GM12878 (cell line): ENCODE data around the gene LANCL2. TPM values are rescaled to one million over a fixed set of nuclear protein-coding genes. Genes with fewer than 3 reads are reported as not detected.

ENCODE experiments used
- ATAC-seq: fragments of 200-7000 bp; cut with Tn5 transposase; 3 replicates; pipeline ENCODE4 v1.9.1; 2020; ENCODE audit warnings: mild to moderate bottlenecking, moderate library complexity
- BruUV-seq: library from RNA; stranded (reverse); fragments of 400-500 nt; replicated peaks from 2 replicates; lab custom pipeline; 2021; lab: Mats Ljungman, UMichigan
- CTCF ChIA-PET: fragments of 300-600 bp; sonication (Branson Sonifier 250); formaldehyde crosslinking; extraction: SDS; loops from one replicate; lab custom pipeline; 2021; ENCODE audit warnings: inconsistent platforms; lab: Yijun Ruan, JAX
- POLR2A ChIA-PET: fragments of 350-600 bp; formaldehyde crosslinking; extraction: SDS; loops from one replicate; lab custom pipeline; 2021; ENCODE audit warnings: inconsistent platforms; lab: Charles Lee
- RAD21 ChIA-PET: fragments of 300-600 bp; sonication (Branson Sonifier 250); formaldehyde crosslinking; loops from one replicate; lab custom pipeline; 2023; ENCODE audit warnings: antibody characterized with exemption; ENCODE audit not compliant: unreplicated experiment; lab: Charles Lee
- SMC1A ChIA-PET: fragments of 300-600 bp; sonication (Branson Sonifier 250); formaldehyde crosslinking; loops from one replicate; lab custom pipeline; 2023; ENCODE audit not compliant: unreplicated experiment, uncharacterized antibody; lab: Charles Lee
- DNase-seq: peaks from one replicate; pipeline ENCODE4 v3.0.0-alpha.2; 2011; ENCODE audit warnings: low read depth, low spot score
- FAIRE-seq: peaks from 3 replicates; lab custom pipeline; 2011; peaks lifted over from hg19 to GRCh38; lab: Jason Lieb, UNC
- H2AFZ ChIP-seq: 2 replicates; pipeline ENCODE4 v1.6.0; 2011; ENCODE audit warnings: low read depth, low read length, control low read depth; ENCODE audit not compliant: control insufficient read depth
- H3K27ac ChIP-seq: 2 replicates; pipeline ENCODE4 v1.5.1; 2011; ENCODE audit warnings: control low read depth; ENCODE audit not compliant: control insufficient read depth, insufficient read depth
- H3K27me3 ChIP-seq, 2 experiments: replicated peaks in 1 of 2; 2 replicates each; pipeline versions ENCODE4 v1.6.0 to v1.6.1; 2011; ENCODE audit warnings: low read length in 1 of 2; ENCODE audit not compliant: control insufficient read depth in 2 of 2, insufficient read depth in 2 of 2
- H3K36me3 ChIP-seq, 2 experiments: 2 replicates each; pipeline ENCODE4 v1.5.1; 2011; ENCODE audit warnings: low read length in 1 of 2; ENCODE audit not compliant: control insufficient read depth in 2 of 2, insufficient read depth in 2 of 2
- H3K4me1 ChIP-seq: 2 replicates; pipeline ENCODE4 v1.6.1; 2011; ENCODE audit warnings: mild to moderate bottlenecking, low read length, moderate library complexity, mixed read lengths; ENCODE audit not compliant: control insufficient read depth, insufficient read depth
- H3K4me2 ChIP-seq: 2 replicates; pipeline ENCODE4 v1.6.0; 2011; ENCODE audit warnings: control low read depth; ENCODE audit not compliant: control insufficient read depth, insufficient read depth
- H3K4me3 ChIP-seq: fragments of 200-600 bp; sonication (generic); 2 replicates; pipeline ENCODE4 v1.5.1; 2016
- H3K79me2 ChIP-seq: 2 replicates; pipeline ENCODE4 v1.6.0; 2011; ENCODE audit warnings: low read length; ENCODE audit not compliant: control insufficient read depth, insufficient read depth
- H3K9ac ChIP-seq: 2 replicates; pipeline ENCODE4 v1.8.0; 2011; ENCODE audit warnings: low read length, control low read depth, mixed read lengths; ENCODE audit not compliant: control insufficient read depth, insufficient read depth
- H3K9me3 ChIP-seq: replicated peaks from 3 replicates; pipeline ENCODE4 v1.5.1; 2011; ENCODE audit warnings: mild to moderate bottlenecking, low read length; ENCODE audit not compliant: control insufficient read depth, insufficient read depth
- H4K20me1 ChIP-seq: 2 replicates; pipeline ENCODE4 v1.6.0; 2011; ENCODE audit not compliant: control insufficient read depth, insufficient read depth
- BACH1 ChIP-seq: fragments of 450-650 bp; IDR thresholded peaks from 2 replicates; pipeline ENCODE4 v1.6.1; 2017; ENCODE audit warnings: mild to moderate bottlenecking, borderline replicate concordance
- BHLHE40 ChIP-seq, 2 experiments: fragments of 450-650 bp in 1 of 2; IDR thresholded peaks; 2 replicates each; pipeline ENCODE4 v1.6.1; 2011 to 2017; ENCODE audit warnings: low read depth in 2 of 2, borderline replicate concordance in 1 of 2, improper control_type of control experiment in 1 of 2, low read length in 1 of 2, mild to moderate bottlenecking in 1 of 2
- CHD4 ChIP-seq: fragments of 200-600 bp; sonication (generic); IDR thresholded peaks from 2 replicates; pipeline ENCODE4 v1.6.1; 2016; ENCODE audit warnings: mild to moderate bottlenecking
- EP300 ChIP-seq, 2 experiments: fragments of 150-350 bp in 1 of 2; IDR thresholded peaks; 2 replicates each; pipeline ENCODE4 v1.6.1; 2011 to 2012; ENCODE audit warnings: low read depth in 2 of 2, low read length in 2 of 2, borderline replicate concordance in 1 of 2, improper control_type of control experiment in 1 of 2, inconsistent platforms in 1 of 2; ENCODE audit not compliant: control insufficient read depth in 1 of 2
- KAT2A ChIP-seq: conservative IDR thresholded peaks from 2 replicates; pipeline ENCODE4 v1.6.1; 2011; ENCODE audit warnings: low read depth, low read length; ENCODE audit not compliant: control insufficient read depth
- LARP7 ChIP-seq: fragments of 450-650 bp; IDR thresholded peaks from 2 replicates; pipeline ENCODE4 v1.6.1; 2017; ENCODE audit warnings: mild to moderate bottlenecking
- PAX8 ChIP-seq: fragments of 450-650 bp; IDR thresholded peaks from 2 replicates; pipeline ENCODE4 v1.6.1; 2017; ENCODE audit warnings: mild to moderate bottlenecking, moderate library complexity
- SUZ12 ChIP-seq: fragments of 200-600 bp; sonication (generic); IDR thresholded peaks from one replicate; pipeline ENCODE4 v1.6.1; 2018; ENCODE audit warnings: antibody characterized with exemption, mild to moderate bottlenecking; ENCODE audit not compliant: unreplicated experiment
- YY1 ChIP-seq: IDR thresholded peaks from 2 replicates; pipeline ENCODE4 v1.6.1; 2011; ENCODE audit warnings: low read depth, mild to moderate bottlenecking, low read length
- WGBS: methylation state at CpG from one replicate; pipeline ENCODE4 v1.1.6; 2016; ENCODE audit warnings: low lambda C conversion rate; ENCODE audit not compliant: insufficient replicate concordance, insufficient coverage; ENCODE audit errors: missing lambda C conversion rate; 5-methylcytosine and 5-hydroxymethylcytosine counted together
- in situ Hi-C: fragments of 300-500 bp; cut with MboI; formaldehyde crosslinking; loops from 9 replicates; pipeline ENCODE4 v1.14.3; 2018; ENCODE audit warnings: mixed read lengths
- intact Hi-C: fragments of 100-400 bp; cut with micrococcal nuclease; formaldehyde crosslinking; loops from one replicate; pipeline ENCODE4 v1.14.2; 2022; ENCODE audit not compliant: unreplicated experiment
- polyA plus RNA-seq, 11 experiments: library from polyadenylated mRNA; depleted of rRNA in 4 of 11; unstranded in 6 of 11; stranded (reverse) in 5 of 11; fragments of >200 nt; fragmentation: Nextera tagmentation in 4 of 11; fragmentation: Illumina TruSeq in 1 of 11; extraction: Ambion mirVana in 4 of 11; extraction: Trizol in 1 of 11; gene quantifications; 1 replicate in 1 of 11; 2 replicates in 10 of 11; pipeline versions ENCODE4 v1.2.1 to v1.2.3, GENCODE V29; 2011 to 2016; ENCODE audit warnings: inconsistent platforms in 2 of 11, missing spikeins in 2 of 11, low read depth in 1 of 11
- total RNA-seq, 4 experiments: library from RNA; depleted of rRNA in 3 of 4; stranded (reverse); fragments of >200 nt in 3 of 4; fragmentation: Illumina TruSeq in 1 of 4; extraction: Trizol in 1 of 4; gene quantifications; 2 replicates each; pipeline versions ENCODE4 v1.2.1 to v1.2.3, GENCODE V29; 2013 to 2021
- TF ChIP-seq, protein P1 (sequence below): IDR thresholded peaks from 2 replicates; pipeline ENCODE4 v1.6.1; 2011; ENCODE audit warnings: borderline replicate concordance, low read depth, mild to moderate bottlenecking, moderate library complexity, low read length; ENCODE audit not compliant: insufficient read depth, poor library complexity, severe bottlenecking
- TF ChIP-seq, protein P2 (sequence below): fragments of 450-650 bp; formaldehyde crosslinking; IDR thresholded peaks from 2 replicates; pipeline ENCODE4 v1.4.0; 2022; ENCODE audit warnings: mild to moderate bottlenecking, moderate library complexity
- TF ChIP-seq, protein P3 (sequence below): IDR thresholded peaks from 2 replicates; pipeline ENCODE4 v1.6.1; 2012; ENCODE audit warnings: low read depth, low read length, improper control_type of control experiment
- TF ChIP-seq, protein P4 (sequence below): fragments of 450-650 bp; conservative IDR thresholded peaks from 2 replicates; pipeline ENCODE4 v1.6.1; 2017; ENCODE audit warnings: mild to moderate bottlenecking, moderate library complexity

The LANCL2 gene
- total and polyA plus RNA-seq, 10 of the 15 experiments (the other 5 are each of a cell fraction or from before 2014, with no cell fraction given) = 8.1 to 28.6 (median 16.4) TPM

DNA sequence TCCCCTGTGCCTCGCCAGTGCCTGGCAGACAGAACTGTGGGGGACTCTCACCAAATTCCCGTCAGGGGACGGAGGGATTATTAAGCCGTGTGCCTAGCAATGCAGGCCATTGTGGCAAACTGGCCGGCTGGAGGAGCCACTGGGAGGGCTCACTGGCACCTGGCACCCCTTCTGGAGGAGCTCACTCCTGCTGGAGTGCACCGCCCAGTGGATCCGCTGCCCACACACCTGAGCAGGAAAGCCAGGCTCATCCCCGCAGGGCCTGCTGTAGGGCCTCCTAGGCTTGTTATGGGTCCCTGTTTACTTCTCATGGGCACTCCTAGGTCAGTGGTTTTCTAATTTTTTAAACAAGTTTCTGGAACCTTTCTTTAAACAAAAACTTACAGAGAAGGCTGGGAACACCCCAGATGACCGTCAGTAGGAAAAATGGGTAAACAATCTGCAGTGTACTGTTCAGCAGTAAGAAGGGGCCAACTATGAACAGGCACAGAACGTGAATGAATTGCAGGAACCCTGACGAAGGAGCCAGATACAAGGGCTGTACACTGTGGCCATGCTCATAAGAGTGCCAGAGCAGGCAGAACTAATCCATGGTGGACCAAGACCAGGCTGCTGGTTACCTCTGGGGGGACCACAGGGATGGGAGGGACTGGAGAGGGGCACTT, 64.8 kb downstream of the LANCL2 start:
- Histone ChIP-seq H2AFZ (no peak overlapping the region), H3K4me2 (no peak overlapping the region), H3K27ac (no peak overlapping the region), H3K79me2 (no peaks in the 10 kb centered on the region), H3K36me3 (peaks cover 4 to 12% of the 10 kb centered on the region in 2 experiments; a peak in 3 of 4 replicates), H3K9me3 (no peaks in the 10 kb centered on the region), H3K9ac (no peak overlapping the region), H3K4me1 (no peaks in the 10 kb centered on the region), H3K4me3 (no peak overlapping the region), H3K27me3 (no peaks in the 10 kb centered on the region), H4K20me1 (no peaks in the 10 kb centered on the region)
- in situ Hi-C loops (no loop called here), intact Hi-C loops (loop anchor here (5.0 kb wide), 2 partner anchors 87 to 167 kb away; no protein-coding TSS in a partner anchor)
- ChIA-PET CTCF (interaction anchor here (3.0 kb wide), 1 partner anchor 150 kb away, joined by 11 read pairs; no protein-coding TSS in a partner anchor), SMC1A (no interaction called here), RAD21 (no interaction called here), POLR2A (no interaction called here)
- DNase-seq (no peak), FAIRE-seq (no peak), ATAC-seq (no peak)
- TF ChIP-seq, protein P1, sequence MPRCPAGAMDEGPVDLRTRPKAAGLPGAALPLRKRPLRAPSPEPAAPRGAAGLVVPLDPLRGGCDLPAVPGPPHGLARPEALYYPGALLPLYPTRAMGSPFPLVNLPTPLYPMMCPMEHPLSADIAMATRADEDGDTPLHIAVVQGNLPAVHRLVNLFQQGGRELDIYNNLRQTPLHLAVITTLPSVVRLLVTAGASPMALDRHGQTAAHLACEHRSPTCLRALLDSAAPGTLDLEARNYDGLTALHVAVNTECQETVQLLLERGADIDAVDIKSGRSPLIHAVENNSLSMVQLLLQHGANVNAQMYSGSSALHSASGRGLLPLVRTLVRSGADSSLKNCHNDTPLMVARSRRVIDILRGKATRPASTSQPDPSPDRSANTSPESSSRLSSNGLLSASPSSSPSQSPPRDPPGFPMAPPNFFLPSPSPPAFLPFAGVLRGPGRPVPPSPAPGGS = no peak
- TF ChIP-seq LARP7 = no peak
- TF ChIP-seq PAX8 = no peak
- TF ChIP-seq CHD4 = no peak
- TF ChIP-seq YY1 = no peak
- TF ChIP-seq, protein P2, sequence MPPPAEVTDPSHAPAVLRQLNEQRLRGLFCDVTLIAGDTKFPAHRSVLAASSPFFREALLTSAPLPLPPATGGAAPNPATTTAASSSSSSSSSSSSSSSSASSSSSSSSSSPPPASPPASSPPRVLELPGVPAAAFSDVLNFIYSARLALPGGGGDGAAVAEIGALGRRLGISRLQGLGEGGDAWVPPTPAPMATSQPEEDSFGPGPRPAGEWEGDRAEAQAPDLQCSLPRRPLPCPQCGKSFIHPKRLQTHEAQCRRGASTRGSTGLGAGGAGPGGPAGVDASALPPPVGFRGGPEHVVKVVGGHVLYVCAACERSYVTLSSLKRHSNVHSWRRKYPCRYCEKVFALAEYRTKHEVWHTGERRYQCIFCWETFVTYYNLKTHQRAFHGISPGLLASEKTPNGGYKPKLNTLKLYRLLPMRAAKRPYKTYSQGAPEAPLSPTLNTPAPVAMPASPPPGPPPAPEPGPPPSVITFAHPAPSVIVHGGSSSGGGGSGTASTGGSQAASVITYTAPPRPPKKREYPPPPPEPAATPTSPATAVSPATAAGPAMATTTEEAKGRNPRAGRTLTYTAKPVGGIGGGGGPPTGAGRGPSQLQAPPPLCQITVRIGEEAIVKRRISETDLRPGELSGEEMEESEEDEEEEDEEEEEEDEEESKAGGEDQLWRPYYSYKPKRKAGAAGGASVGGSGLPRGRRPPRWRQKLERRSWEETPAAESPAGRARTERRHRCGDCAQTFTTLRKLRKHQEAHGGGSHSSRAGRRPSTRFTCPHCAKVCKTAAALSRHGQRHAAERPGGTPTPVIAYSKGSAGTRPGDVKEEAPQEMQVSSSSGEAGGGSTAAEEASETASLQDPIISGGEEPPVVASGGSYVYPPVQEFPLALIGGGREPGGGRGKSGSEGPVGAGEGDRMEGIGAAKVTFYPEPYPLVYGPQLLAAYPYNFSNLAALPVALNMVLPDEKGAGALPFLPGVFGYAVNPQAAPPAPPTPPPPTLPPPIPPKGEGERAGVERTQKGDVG = no peak
- TF ChIP-seq BHLHE40 (IDR thresholded peaks at IDR 0.05; ENCODE audit: borderline replicate concordance in 1 of 2, low read depth in 2 of 2, low read length in 1 of 2) = no peak
- TF ChIP-seq, protein P3, sequence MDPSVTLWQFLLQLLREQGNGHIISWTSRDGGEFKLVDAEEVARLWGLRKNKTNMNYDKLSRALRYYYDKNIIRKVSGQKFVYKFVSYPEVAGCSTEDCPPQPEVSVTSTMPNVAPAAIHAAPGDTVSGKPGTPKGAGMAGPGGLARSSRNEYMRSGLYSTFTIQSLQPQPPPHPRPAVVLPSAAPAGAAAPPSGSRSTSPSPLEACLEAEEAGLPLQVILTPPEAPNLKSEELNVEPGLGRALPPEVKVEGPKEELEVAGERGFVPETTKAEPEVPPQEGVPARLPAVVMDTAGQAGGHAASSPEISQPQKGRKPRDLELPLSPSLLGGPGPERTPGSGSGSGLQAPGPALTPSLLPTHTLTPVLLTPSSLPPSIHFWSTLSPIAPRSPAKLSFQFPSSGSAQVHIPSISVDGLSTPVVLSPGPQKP = no peak
- TF ChIP-seq EP300 (IDR thresholded peaks at IDR 0.05; ENCODE audit: borderline replicate concordance in 1 of 2, control insufficient read depth in 1 of 2, low read depth in 2 of 2, low read length in 2 of 2) = no peak
- TF ChIP-seq, protein P4, sequence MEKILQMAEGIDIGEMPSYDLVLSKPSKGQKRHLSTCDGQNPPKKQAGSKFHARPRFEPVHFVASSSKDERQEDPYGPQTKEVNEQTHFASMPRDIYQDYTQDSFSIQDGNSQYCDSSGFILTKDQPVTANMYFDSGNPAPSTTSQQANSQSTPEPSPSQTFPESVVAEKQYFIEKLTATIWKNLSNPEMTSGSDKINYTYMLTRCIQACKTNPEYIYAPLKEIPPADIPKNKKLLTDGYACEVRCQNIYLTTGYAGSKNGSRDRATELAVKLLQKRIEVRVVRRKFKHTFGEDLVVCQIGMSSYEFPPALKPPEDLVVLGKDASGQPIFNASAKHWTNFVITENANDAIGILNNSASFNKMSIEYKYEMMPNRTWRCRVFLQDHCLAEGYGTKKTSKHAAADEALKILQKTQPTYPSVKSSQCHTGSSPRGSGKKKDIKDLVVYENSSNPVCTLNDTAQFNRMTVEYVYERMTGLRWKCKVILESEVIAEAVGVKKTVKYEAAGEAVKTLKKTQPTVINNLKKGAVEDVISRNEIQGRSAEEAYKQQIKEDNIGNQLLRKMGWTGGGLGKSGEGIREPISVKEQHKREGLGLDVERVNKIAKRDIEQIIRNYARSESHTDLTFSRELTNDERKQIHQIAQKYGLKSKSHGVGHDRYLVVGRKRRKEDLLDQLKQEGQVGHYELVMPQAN = no peak
- no peak for TF ChIP-seq BACH1
- no peak for TF ChIP-seq SUZ12
- no peak for TF ChIP-seq KAT2A
- WGBS = 80% methylated on average over 11 of the region's 11 CpGs
- no TSS peak for BruUV-seq
